ENCODE results near the gene FAM131C.
A peak's percentile ranks its signal among the peaks of the same experiment; 100 is the strongest.

The FAM131C gene

DNA sequence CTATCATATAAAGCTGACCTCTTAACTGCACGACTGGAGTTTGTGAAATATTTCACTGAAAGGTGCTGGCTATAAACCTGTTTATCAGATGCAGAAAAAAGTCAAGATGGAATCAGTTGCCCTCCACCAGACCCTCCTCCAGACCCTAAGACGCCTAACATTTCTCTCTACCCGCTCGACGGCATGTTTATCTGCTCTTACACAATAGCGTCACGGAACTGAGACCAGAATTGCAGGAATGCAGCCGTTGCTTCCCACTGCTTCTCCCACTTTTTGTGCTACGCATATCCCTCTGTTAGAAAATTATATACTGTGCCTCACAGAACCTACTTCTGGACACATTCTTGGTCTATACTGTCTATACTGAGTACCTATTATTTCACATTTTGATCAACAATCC lies 28.2 kb upstream of the FAM131C start:
- DNase-seq (ENCODE audit: low read depth in 1 of 2, low spot score in 1 of 2) = no peak

DNA sequence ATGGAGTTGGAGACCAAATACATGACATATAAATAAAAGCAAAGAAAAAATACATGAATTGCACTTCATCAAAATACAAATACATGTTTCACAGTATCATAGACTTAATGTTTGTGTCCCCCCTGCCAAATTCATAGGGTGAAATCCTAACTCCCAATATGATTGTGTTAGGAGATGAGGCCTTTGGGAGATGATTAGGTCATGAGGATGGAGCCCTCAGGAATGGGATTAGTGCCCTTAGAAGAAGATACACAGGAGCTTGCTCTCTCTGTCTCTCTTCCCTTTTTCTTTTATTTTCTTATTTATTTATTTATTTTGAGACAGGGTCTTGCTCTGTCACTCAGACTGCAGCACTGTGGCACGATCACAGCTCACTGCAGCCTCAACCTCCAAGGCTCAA lies 26.0 kb upstream of the FAM131C start:
- no peak for DNase-seq (ENCODE audit: low read depth in 1 of 2, low spot score in 1 of 2)

DNA sequence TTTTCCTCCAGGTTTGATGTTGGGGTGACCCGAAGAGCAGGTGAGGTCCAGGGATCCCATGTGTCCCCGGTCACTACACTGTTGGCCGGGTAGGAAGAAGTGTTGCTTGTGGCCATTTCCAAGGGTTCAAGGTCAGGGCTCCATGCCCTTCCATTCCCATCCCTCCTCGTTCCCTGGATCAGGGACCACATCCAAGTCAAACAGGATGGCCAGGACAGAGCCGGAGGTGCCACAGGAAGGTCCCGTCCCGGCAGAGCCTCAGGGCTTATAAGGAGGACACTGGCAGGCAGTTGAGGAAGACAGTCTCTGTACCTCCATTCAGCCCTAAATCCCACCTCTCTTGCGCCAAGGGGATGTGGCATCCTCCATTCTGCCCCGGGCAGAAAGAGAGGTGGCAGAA lies 22.0 kb upstream of the FAM131C start:
- DNase-seq (ENCODE audit: low read depth in 1 of 2, low spot score in 1 of 2) = no peak

DNA sequence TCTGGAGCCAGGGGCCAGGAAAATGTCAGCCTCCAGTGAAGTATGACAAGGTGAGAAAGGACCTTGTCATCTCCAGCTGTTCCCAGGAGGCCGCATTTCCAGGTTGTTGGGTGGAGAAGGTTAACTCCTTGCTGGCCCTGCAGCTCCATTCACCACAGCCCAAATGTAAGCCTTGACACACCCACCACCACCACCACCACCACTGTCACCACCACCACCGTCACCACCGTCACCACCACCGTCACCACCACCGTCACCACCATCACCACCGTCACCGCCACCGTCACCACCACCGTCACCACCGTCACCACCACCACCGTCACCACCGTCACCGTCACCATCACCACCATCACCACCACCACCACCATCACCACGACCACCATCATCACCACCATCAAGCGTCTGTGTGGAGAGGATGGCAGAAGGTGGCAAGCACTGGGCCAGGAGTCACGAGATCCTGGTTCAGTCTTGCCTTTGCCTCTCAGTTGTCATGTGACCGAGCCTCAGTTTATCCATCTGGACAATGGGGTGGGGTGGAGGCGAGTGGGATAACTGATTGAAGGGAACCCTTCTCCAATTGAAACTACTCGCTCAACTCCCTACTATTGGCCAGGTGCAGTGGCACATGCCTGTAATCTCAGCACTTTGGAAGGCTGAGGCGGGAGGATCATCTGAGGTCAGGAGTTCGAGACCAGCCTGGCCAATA lies 21.2 kb upstream of the FAM131C start:
- no peak for DNase-seq (ENCODE audit: low read depth in 1 of 2, low spot score in 1 of 2)

DNA sequence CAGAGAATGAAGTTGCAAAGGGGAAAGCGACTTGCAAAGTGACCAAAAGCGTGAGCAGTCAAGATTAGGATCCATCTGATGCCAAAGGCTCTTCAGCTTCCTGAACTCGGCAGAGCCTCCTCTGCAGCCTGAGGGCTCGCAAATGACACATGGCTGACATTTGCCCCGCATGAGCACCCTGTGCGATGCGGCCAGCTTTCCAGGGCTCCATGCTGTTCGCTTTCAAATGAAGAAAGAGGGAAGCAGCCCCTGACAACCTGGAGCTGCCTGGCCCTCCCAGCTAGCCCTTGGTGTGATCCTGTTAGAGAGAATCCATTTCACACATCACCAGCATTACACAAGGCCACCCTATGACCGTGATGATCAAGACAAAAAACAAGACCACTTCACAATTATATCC lies 20.2 kb upstream of the FAM131C start:
- no peak for DNase-seq (ENCODE audit: low read depth in 1 of 2, low spot score in 1 of 2)

DNA sequence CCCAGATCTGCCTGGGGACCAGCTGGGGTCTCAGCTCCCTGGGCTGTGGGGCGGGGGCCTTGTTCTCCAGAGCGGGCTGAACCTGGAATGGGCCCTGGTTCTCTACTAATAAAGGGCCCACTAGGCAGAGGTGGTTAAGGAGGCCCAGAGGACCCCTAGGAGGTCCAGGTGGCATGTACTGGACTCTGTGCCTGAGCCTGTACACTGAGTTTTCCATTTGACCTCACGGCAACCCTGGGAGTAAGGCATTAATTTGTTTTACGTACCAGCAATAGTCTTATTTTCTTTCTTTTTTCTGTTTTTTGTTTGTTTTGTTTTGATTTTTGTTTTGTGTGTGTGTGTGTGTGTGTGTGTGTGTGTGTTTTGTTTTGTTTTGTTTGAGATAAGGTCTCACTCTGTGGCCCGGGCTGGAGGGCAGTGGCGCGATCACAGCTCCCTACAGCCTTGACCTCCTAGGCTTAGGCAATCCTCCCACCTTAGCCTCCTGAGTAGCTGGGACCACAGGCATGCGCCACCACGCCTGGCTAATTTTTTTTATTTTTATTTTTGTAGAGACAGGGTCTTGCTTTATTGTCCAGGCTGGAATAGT lies 19.6 kb upstream of the FAM131C start:
- no peak for DNase-seq (ENCODE audit: low read depth in 1 of 2, low spot score in 1 of 2)

DNA sequence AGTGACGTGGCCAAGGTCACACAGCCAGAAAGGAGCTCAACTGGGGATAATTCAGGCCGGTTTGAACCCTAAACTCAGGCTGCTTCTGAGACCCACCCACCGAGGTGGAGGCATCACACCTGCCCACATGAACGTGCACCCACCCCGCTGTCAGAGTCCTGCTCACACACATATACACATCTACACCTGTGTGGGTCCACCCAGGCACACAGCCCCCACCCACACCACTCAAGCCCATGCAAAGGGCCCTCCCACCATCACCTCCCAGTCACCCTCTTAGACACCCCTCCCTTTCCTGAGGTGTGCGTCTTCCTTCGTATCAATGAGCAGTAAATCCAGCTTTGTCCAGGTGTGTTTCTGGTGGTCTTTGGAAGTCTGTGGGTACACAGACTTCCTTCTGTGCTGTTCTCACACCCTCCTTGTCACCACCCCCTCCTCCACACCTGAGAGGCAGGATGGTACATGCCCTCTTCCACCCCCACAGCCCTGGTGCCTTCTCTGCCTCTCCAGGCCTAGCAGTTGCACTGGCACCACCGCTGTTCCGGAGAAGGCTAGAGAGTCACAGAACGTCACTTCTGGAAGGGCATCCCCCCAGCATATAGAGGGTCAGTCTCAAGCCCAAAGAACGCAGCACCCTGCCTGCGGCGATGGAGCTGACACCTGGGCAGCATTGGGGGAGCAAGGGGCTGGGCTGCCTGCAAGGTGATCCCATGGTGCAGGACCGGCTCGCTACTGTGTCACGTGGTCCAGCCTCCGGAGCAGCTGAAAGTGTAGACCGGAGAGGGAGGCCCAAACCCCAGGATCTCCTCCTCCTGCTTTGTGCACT lies 18.9 kb upstream of the FAM131C start:
- no peak for DNase-seq (ENCODE audit: low read depth in 1 of 2, low spot score in 1 of 2)

DNA sequence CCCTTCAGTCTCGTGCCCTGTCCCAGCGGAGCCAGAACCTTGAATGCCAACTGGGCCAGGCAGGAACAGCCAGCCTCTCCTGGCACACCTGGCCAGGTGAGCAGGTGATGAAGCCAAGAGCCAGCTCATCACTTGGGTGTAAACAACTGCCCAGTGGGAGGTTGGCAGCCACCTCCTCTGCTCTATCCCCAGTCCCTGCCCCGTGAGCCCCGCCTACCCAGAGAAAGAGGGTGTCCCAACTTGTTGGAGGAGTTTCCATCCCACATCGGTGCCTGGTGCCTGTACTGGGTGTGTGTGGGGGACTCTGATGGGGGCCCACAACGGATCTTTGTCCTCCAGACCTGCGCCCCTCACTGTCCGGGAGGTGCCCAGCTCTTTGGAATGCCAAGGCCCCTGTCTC lies 17.8 kb upstream of the FAM131C start:
- DNase-seq (ENCODE audit: low read depth in 1 of 2, low spot score in 1 of 2) = no peak

DNA sequence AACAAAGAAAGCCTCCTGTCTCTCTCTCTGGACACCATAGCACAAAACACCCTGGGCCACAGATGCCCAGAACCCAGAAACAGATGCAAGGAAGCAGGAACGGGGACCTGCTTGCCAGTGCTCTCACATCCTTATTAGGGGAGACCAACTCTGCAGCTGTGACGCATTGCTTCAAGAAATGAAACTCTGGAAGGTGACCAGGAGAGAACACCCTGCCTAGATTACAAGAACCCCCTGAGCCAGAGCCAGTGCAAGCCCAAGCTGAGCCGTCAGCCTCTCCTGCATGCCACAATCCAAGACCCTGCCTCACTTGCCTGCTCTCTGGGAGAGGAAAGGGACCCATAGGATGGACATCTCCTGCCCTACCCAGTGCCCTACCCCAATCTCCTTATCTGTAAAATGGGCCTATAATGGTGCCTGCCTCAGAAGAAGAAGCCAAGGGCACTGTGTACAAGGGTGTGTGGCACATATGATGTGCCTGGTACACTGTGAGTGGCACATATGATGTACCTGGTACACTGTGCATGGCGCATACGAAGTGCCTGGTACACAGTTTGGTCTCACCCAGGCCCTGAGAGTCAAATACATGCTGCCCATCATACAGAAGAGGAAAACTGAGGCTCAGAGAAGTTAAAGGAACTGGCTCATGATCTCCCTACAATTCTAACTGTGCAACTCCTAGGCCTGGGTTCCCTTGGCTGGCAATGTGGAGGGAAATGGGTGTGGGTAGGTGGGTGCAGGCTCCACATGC lies 16.8 kb upstream of the FAM131C start:
- no peak for DNase-seq (ENCODE audit: low read depth in 1 of 2, low spot score in 1 of 2)

DNA sequence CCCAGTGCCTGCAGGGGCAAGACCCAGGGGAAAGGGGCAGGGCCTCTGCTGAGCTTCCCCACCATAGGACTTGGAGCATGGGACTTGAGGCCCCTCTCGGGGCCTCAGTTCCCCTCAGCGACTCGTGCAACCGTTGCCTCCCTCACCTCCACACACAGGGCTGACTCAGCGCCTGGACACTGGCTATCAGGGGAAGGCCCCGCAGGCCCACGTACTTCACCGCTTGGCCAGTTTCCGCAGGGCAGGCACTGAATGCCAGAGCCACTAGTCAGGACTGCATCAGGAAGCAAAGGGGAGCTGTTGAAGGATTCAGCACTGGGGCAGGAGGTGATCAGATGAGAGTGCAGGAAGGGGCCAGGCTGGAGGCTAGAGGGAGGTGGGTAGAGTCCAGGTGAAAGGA lies 15.5 kb upstream of the FAM131C start:
- no peak for DNase-seq (ENCODE audit: low read depth in 1 of 2, low spot score in 1 of 2)

DNA sequence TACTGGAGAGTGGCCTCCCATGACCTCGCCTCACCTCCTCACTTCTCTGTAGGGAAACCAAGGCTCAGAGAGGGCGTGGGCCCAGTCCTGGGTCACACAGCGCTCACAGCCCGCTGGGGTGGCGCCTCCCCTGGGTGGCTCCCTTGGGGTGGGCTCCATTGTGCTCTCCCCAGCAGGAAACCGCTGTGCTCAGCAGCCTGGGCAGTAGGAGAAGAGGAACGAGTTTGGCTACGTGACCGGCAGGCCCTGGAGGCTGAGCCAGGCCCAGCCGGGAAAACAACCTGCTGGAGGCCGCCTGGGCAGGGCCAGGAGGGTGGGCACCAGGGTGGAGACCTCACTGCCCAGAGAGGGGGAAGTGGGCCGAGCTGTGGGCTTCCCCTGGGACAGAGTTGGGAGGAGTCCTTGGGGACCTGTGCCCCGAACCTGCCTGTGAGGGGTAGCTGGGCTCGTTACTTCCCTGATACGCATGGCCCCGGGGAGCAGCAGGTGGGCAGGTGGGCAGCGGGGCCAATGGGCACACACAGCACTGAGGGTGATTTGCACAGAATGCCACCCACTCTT lies 15.0 kb upstream of the FAM131C start:
- no peak for DNase-seq (ENCODE audit: low read depth in 1 of 2, low spot score in 1 of 2)

DNA sequence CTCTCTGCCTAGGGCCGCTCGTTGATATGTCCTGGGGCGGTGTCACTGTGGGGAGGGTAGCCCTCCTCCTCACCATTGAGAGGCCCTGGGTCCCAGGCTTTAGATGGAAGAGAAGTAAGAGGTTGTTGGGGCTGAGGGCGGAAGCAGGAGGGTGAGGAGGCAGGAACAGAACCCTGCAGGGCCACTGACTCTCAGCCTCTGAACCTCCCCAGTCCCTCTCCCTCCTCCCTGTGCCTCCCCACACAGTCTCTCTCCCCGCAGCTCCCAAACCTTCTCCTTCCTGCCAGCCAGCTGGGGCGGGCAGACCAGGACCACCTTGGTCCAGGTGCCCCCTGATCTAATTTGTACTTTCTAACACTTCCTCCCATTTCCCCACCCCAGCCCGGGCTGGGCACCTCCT lies 14.3 kb upstream of the FAM131C start:
- DNase-seq (ENCODE audit: low read depth in 1 of 2, low spot score in 1 of 2) = no peak

DNA sequence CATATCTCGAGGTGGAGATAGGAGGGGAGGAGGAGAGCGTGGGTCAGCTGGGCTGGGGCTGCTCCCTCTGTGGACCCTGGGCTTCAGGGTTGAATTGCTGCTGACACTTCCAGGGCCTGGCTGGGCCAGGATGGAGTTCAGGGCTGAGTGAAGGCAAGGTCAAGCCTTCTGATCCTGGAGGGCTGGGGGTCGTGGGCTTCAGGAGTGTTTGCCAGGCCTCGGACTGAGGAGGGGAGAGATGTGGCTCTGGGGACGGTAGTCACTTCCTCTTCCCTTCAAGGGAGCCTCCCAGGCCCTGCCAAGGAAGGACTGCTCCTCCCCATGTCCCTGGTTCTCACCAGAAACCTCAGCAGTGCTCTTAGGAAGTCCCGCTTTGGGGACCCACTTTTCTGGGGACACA lies 12.1 kb upstream of the FAM131C start:
- no peak for DNase-seq (ENCODE audit: low read depth in 1 of 2, low spot score in 1 of 2)

DNA sequence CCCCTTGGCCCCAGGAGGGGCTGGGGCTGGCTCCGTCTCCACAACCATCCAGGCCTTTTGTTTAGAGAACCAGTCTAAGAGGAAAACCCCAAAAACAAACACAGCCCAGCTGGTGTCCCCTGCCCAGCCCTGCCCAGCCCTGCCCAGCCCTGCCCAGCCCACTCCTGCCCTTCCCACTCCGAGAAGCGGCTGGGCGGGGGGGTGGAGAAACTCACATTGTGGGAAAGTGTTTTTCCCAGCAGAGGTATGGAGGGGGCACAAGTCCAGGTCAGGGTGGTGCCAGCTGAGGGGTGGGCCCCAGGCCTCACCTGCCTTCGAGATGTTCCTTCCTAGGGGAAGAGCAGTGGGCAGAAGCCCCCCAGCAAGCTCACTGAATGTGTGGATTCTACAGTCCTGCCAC lies 10.0 kb upstream of the FAM131C start:
- no peak for DNase-seq (ENCODE audit: low read depth in 1 of 2, low spot score in 1 of 2)

DNA sequence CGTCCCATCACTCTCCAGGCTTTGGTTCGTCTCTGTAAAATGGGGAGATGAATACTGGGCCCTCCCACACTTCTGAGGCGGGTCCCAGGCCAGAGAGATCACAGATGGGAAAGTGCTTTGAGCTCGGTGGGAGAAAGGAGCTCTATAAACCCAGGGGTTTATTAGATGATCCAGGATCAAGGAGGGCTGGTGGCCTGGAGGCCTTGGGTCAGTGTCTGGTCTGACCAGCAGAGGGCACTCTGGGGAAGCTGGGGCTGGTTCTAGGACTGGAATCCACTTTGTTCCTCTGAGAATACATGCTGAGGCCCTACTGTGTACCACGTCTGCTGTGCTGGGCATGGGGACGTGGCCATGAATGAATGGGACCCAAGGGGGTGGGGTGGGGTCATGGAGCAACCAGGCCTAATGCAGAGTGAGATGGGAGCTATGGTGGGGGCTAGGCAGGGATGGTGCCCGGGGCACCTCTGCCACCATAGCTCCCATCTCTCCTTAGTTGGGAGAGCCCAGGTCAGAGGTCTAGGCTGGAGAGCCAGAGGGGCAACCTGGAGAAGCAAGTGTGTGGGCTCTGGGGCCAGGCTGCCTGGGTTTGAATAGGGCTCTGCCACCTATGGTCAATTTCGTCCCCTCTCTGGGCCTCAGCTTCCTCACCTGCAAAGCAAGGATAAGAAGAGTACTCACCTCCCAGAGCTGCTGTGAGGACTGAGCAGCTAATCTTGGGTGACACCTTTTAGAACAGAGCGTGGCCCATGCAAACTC lies 9.0 kb upstream of the FAM131C start:
- peak; percentile 39 to 53 for DNase-seq (ENCODE audit: low read depth in 1 of 2, low spot score in 1 of 2)

DNA sequence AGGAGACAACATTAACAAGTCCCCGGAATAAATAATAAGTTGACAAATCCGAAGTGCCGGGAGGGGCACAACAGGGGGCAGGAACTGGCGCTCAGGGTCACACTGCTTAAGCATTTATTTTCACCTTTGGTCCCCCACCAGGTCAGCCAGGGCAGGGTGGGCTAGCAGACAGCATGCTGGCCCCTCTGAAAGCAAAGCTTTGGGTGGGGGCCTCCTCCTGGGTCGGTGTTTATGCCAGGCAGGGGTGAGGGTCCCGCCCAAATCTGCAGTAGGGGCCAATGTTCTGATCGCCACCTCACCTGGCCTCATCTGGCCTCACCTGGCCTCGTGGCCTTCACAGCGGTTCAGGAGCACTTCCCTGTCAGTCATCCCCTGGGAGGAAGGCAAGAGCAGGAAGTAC lies 8.2 kb upstream of the FAM131C start:
- no peak for DNase-seq (ENCODE audit: low read depth in 1 of 2, low spot score in 1 of 2)

DNA sequence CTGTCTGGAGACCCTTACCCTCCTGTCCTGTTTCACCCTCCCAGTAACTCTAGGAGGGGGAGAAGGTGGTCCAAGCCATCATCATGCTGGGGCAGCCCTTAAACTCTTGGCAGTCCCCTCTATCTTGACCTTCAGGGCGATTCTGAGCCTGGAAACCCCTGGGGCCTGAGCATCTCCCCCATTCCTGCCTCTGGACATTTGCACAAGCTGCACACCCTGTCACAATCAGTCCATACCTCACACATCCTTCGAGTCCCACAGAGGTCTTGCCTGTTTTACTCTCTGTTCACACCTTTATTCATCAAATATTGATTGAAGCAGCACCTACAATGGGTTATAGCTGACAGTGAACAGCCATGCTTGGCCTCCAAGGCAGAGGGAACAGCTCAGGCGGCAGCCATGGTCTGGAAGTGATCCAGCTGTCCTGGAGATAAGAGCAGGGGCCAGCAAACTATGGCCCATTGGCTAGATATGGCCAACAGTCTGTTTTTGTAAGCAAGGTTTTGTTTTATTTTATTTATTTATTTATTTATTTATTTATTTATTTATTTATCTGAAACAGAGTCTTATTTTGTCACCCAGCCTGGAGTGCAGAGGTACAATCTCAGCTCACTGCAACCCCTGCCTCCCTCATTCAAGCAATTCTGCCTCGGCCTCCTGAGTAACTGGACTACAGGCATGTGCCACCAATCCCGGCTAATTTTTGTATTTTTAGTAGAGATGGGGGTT lies 7.1 kb upstream of the FAM131C start:
- DNase-seq (ENCODE audit: low read depth in 1 of 2, low spot score in 1 of 2) = no peak

DNA sequence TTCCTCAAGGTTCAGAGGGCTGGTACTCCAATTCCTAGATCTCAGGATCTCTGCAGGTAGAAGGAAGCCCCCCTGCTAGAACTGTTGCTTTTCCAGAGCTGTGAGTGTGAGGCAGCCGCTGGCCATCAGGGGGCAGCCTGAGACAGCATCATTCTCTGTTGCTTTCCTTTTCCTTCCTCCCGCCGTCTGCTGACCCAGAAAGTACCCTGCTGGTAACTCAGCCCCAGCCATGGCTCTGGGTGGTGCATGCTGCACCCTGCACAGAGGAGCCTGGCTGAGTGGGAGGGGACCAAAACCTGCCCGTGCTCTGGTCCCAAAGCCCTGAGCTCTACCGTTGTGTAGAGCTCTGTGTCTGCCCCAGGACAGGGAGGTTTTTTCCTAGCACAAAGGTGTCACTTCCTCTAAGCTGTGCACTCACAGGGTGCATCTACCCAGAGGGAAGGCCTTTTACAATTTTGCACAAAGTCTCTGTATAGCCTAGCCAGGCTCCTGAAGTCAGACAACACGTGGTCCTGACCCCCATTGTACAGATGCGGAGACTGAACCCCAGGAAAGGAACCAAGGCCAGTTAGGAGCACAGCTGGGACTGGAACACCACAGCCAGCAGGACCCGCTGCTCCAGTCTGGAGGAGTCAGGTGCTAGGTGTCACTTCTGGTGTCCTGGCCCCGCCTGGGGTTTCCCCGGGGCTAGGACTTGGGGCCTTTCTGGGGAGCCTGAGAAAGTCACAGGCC lies 5.6 kb upstream of the FAM131C start:
- peak; percentile 47 to 59 for DNase-seq (ENCODE audit: low read depth in 1 of 2, low spot score in 1 of 2)
